ENCODE measurements around the gene LIN28B.

GRCh38 chr6:104928141-104928540, 28.8 kb upstream of the LIN28B start:
- TF ChIP-seq POLR2A (IDR thresholded peaks at IDR 0.05; ENCODE audit: low read length) (no peak), GATA1 (IDR thresholded peaks at IDR 0.05; ENCODE audit: low read depth, low read length) (no peak)

All from erythroblast (primary cell).